NCI-H2029 (cell line): ENCODE data around the gene FARSB.
"Not testable (repeated sequence)": the region's sequence is repeated elsewhere in the genome, so short reads cannot be mapped to it uniquely, and the experiment has no call there.

Experiments
- DNase-seq: peaks from one replicate; lab custom pipeline; 2025; lab: John Stamatoyannopoulos, UW

FARSB gene

DNA sequence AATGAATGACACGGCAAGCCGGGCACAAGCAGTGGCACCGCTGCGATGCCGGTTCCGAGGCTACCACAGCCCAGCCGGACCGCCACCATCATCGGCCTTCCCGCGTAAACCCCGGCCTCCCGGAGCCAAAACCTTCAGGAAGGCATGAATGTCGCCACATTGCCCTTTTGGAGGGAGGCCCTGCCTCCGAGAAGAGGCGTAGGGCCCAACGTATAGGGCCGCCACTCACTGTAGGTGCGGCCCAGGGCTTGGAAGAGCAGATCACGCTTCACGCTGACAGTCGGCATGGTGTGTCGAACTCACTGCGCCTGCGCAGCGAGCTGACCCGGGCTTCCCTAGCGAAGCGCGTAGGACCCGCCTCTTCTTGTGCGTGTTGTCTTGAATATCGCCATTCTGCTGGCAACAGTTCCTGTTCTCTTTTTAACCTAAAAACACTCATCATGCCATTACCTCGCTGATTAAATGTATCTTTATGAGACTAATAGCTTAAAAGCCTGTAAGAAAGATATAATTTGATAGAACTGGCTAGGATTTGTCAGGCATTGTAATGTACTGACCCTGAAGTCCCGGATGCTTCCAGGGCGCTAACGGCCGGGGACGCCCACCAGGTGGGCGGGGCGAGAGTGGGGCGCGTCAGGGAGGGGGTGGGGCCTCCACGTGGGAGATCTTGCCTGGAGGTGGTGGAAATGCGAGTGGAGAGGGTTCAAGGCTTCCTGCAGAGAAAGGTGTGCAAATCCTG is at the start of gene FARSB:
FARSB (minus strand) TSS at position 306 of the 739 bp plus-strand sequence; CDS start at position 287, 19 bp downstream.
- DNase-seq: peak; percentile 90

DNA sequence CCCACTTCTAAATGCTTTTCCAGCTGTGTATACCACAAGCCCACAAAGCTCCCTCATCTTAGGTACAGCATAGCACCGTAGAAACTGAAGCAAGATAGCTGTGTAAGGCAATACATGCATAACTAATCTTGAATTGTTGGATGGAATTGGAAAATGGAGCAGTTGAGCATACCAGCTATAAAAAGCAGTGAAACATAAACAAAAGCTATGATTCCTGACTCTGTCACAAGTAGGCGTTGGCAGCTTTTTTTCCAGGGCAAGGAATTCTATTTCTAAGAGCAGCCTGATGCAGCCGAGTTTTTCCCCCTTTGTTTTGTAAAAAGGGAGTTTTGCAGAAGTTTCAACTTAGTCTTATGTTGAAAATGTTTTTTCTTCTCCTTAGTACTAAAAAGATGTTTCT is 48.0 kb upstream of the FARSB start:
- no peak for DNase-seq

- DNase-seq: no peak
These were observed 47.2 kb upstream of the FARSB start for GRCh38 chr2:222703091-222703490.

DNA sequence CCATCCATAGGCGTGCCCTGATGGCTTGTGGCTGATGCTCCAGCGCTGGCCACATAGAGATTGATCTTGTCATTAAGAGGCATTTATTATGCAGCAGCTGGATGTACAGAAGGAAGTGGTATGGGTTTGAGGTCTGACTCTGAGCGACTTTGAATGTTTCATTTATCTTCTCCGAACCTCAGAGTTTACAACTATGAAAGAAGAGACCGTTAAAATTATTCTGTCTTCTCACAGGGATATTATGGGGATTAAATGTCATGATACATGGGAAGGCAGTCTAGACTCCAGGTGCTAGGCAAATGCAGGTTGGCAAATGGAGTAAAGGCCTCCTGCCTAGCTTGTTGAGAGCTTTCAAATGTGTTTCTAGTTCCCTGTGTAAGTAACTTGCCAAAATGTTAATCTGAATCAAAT is 45.8 kb upstream of the FARSB start:
- DNase-seq: no peak

GRCh38 chr2:222701233-222701632 is 45.3 kb upstream of the FARSB start:
- no peak for DNase-seq

DNA sequence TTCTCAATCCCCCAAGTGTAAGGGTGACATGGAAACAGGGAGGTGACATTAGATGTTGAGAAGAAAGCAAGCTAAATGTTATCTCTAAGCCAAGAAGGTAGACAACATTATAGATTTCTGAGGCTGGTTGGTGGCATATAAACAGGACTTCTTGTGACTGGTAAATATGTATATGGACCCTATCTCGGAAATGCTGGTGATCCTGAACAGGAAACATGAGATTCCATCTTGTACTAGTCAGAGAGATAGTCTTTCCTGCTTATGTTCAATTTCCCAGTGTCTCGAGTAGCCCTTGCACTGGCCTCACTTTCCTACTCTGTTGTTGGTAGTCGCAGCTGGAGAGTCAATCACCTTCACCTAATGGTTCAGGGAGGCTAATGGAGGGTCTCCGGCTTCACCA is 42.4 kb upstream of the FARSB start:
- no peak for DNase-seq

DNA sequence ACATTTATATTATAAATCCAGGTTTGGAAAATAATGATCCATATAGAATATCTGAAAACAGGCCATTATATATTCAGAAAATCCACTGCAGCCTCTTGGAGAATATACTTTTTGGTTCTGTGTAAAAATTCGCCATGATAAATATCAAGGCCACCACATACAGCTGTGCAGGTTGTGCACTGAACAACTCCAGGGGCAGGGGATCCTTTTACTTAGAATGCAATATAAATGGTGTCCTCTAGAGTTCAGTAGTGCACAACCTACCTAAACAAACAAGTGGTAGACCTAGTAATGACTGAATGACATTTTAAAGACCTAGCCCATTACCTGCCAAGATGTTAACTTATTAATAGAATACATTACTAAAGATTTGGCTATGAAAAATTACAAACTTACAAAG is 37.9 kb upstream of the FARSB start:
- no peak for DNase-seq

DNA sequence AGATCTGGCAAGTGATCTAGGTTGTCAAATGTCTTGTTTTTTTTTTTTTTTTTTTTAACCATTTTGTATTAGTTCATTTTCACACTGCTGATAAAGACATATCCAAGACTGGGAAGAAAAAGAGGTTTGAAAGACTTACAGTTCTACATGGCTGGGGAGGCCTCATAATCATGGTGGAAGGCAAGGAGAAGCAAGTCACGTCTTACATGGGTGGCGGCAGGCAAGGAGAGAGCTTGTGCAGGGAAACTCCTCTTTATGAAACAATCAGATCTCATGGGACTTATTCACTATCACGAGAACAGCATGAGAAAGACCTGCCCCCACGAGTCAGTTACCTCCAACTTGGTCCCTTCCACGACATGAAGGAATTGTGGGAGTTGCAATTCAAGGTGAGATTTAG is 37.5 kb upstream of the FARSB start:
- DNase-seq: not testable (repeated sequence)

- peak; percentile 75 for DNase-seq
These were observed 34.8 kb upstream of the FARSB start for GRCh38 chr2:222690564-222691200.

GRCh38 chr2:222689322-222689721 is 33.4 kb upstream of the FARSB start:
- DNase-seq: no peak

- DNase-seq: no peak
These were observed 33.0 kb upstream of the FARSB start for GRCh38 chr2:222688917-222689316.

GRCh38 chr2:222686086-222686750 is 30.3 kb upstream of the FARSB start:
- no peak for DNase-seq

DNA sequence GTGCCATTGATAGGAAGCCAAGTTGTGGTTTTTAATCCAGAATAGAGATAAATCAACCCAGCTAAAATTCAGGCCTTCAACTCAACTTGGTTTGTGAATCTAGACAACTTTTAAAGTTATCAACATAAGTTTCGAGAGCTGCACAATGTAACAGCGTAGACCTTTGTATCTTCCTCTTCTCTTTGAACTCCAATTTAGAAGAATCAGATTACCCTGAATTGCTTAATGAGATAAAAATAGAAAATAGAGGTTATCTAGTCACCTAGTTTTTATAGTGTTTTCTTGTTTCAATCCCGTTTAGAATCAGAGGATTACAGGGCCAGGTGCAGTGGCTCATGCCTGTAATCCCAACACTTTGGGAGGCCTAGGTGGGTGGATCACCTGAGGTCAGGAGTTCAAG is 27.9 kb upstream of the FARSB start:
- no peak for DNase-seq

- DNase-seq: no peak
These were observed 22.1 kb upstream of the FARSB start for GRCh38 chr2:222677981-222678380.

DNA sequence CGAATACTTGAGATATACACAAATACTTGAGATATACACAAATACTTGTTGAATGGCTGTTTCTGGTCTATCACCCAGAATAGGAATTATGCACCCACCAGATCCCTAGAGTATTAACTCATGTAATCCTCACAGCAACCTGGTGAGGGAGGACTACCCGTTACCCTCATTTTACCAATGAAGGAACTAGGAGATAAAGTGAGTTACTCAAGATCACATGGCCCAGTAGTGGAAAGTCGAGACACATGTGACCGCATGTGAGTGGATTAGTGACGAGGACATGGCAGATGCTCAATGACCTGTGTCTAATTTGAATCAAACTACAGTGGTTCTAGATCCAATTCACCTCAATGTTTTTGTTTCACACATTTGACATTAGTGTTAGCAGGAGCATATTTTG is 18.0 kb upstream of the FARSB start:
- no peak for DNase-seq

- DNase-seq: no peak
These were observed 17.4 kb upstream of the FARSB start for GRCh38 chr2:222673273-222673672.

- DNase-seq: no peak
These were observed 16.1 kb upstream of the FARSB start for GRCh38 chr2:222672068-222672401.

- no peak for DNase-seq
These were observed 15.6 kb upstream of the FARSB start, which contains the start of gene MOGAT1 for GRCh38 chr2:222671259-222672067. MOGAT1 (plus strand) TSS chr2:222671658; CDS start chr2:222671786, 128 bp downstream.

DNA sequence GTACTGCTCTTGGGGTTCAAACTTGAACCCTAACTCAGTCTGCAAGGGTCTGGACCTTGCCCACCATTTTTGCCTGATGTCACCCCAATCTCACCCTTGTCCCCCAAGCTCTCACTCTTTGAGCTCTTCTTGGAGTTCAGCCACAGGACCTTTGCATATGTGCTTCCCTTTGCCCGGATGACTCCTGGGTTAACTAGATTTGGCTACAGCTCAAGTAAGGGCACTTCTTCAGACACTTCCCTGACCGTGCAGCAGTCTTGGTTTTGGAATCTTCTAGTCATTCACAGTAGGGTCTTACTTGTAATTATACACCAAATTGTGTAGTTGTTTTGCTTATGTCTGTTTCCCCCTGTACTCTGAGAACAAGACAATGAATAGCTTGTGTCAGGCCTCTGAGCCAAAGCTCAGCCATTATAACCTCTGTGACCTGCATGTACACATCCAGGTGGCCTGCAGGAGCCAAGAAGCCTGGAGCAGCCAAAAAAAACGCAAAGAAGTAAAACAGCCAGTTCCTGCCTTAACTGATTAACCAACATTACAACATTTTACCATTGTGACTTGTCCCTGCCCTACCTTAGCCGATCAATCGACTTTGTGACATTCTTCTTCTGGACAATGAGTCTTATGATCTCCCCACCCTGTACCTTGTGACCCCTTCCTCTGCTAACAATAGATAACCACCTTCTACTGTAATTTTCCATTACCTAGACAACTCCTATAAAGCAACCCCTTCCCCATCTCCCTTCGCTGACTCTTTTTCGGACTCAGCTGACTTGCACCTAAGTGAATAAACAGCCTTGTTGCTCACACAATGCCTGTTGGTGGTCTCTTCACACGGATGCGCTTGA is 14.5 kb upstream of the FARSB start:
- no peak for DNase-seq

GRCh38 chr2:222669353-222669752 is 13.5 kb upstream of the FARSB start:
- no peak for DNase-seq

DNA sequence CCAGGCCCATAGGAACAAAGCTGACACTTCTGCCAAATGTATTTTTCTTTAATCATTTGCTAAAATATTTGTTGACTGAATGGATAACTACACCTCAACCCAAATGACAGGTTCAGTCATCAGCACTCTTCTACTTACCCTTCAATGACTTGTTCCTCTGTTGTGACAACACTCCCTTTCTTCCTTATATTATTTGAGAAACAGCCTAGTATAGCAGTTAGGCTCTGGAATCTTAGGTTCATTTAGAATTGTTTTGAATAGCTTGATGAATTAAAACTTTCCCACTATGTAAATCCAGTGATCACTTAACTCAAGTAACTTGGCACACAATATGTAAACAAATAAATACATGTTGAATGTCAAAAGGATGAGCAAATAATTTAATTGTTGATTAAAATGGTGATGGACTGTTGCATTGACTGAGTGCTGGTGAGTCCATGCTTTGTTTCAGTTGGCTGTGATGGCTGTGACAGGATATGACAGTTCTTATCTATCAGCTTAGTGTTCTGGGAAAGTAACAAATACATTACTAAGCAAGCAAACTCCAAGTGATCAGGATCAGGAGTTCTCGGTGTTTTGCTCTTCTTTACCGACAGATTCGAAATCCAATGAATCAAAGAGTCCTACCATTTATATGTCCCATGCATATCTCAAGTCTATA is 12.7 kb upstream of the FARSB start:
- no peak for DNase-seq
